Measurements from ENCODE around the gene PGM2. TPM values are rescaled to one million over a fixed set of nuclear protein-coding genes. Genes with fewer than 3 reads are reported as not detected.

The PGM2 gene
- polyA plus RNA-seq, 1 of the 3 experiments (the other 2 are of a cell fraction) = 12.7 TPM

DNA sequence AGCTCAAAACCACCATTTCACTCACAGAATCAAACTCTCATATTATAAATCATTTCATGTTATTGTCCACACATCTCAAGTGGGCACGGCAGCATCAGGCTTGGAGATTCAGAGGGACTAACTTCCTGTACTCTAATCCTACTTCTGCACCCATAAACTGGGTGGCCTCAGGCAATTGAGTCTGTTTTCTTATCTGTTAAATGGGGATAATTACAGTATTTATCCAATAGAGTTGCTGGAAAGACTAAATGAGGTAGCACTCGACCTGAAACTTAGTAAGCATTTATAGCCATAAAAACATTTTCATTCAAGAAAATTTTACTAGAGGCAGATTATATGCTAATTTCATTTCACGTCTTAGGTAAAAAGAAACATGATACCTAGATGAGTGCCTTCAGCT, 77.4 kb downstream of the PGM2 start:
- H4K20me1 ChIP-seq (ENCODE audit: insufficient read depth) = no peaks in the 10 kb centered on the region
- no peak overlapping the region for H3K9ac ChIP-seq
- no peak overlapping the region for H3K4me2 ChIP-seq
- ChIA-PET CTCF (no interaction called here), POLR2A (no interaction called here)
- no peaks in the 10 kb centered on the region for H3K36me3 ChIP-seq (replicated peaks in 1 of 2; ENCODE audit: control insufficient read depth in 1 of 2, insufficient read depth in 2 of 2, low read length in 1 of 2)
- 33% methylated on average over 3 of the region's 3 CpGs for WGBS (ENCODE audit: low lambda C conversion rate)
- H3K79me2 ChIP-seq (ENCODE audit: insufficient read depth) = no peaks in the 10 kb centered on the region
- H3K27ac ChIP-seq (ENCODE audit: low read depth in 2 of 2, low read length in 1 of 2) = no peak overlapping the region
- no peak overlapping the region for H2AFZ ChIP-seq (ENCODE audit: low read depth)
- no peaks in the 10 kb centered on the region for H3K9me2 ChIP-seq
- no peaks in the 10 kb centered on the region for H3F3A ChIP-seq (replicated peaks; ENCODE audit: insufficient read depth)
- H3K4me3 ChIP-seq (ENCODE audit: low read depth in 2 of 2, low read length in 1 of 2) = no peak overlapping the region
- TF ChIP-seq GATA2 (CRISPR knock-in tag; IDR thresholded peaks at IDR 0.05) (no peak), RCOR1 (IDR thresholded peaks at IDR 0.05; ENCODE audit: low read length) (no peak), PBX3 (IDR thresholded peaks at IDR 0.05) (no peak), EZH2phosphoT487 (IDR thresholded peaks at IDR 0.05; ENCODE audit: borderline replicate concordance, low read depth) (no peak), ELF1 (IDR thresholded peaks at IDR 0.05) (no peak)
- H3K9me3 ChIP-seq = no peaks in the 10 kb centered on the region
- peaks cover 33% of the 10 kb centered on the region for H3K27me3 ChIP-seq (ENCODE audit: insufficient read depth)
- no peaks in the 10 kb centered on the region for H3K4me1 ChIP-seq (ENCODE audit: control insufficient read depth in 1 of 2, insufficient read depth in 2 of 2, low read depth in 1 of 2, low read length in 1 of 2)
- no peak for DNase-seq

- DNase-seq = no peak
- no peaks in the 10 kb centered on the region for H3K79me2 ChIP-seq (ENCODE audit: insufficient read depth)
- no peak overlapping the region for H2AFZ ChIP-seq (ENCODE audit: low read depth)
- peaks cover 26% of the 10 kb centered on the region; the same call in 1 of the 2 replicates for H3K27me3 ChIP-seq (ENCODE audit: insufficient read depth)
- no peaks in the 10 kb centered on the region for H3K4me1 ChIP-seq (ENCODE audit: control insufficient read depth in 1 of 2, insufficient read depth in 2 of 2, low read depth in 1 of 2, low read length in 1 of 2)
- H3K4me3 ChIP-seq (ENCODE audit: low read depth in 2 of 2, low read length in 1 of 2) = no peak overlapping the region
- H3K9me3 ChIP-seq = no peaks in the 10 kb centered on the region
- no peaks in the 10 kb centered on the region for H4K20me1 ChIP-seq (ENCODE audit: insufficient read depth)
- H3K4me2 ChIP-seq = no peak overlapping the region
- TF ChIP-seq MEF2A (IDR thresholded peaks at IDR 0.05; ENCODE audit: borderline replicate concordance, low read depth) = no peak
- no peak for TF ChIP-seq EZH2phosphoT487 (IDR thresholded peaks at IDR 0.05; ENCODE audit: borderline replicate concordance, low read depth)
- TF ChIP-seq FOXJ3 (CRISPR knock-in tag; IDR thresholded peaks at IDR 0.05) = no peak
- no peak for TF ChIP-seq FOXM1 (IDR thresholded peaks at IDR 0.05; ENCODE audit: low read depth)
- no peak for TF ChIP-seq FOSL2 (IDR thresholded peaks at IDR 0.05; ENCODE audit: borderline replicate concordance, low read depth)
- TF ChIP-seq MXI1 (IDR thresholded peaks at IDR 0.05; ENCODE audit: low read depth, low read length) = no peak
- no peak for TF ChIP-seq SIN3A (IDR thresholded peaks at IDR 0.05; ENCODE audit: borderline replicate concordance, low read depth, low read length)
- TF ChIP-seq GATA2 (CRISPR knock-in tag; IDR thresholded peaks at IDR 0.05) = no peak
- TF ChIP-seq YY1 (IDR thresholded peaks at IDR 0.05; ENCODE audit: low read depth) = no peak
- no peak for TF ChIP-seq EP300 (IDR thresholded peaks at IDR 0.05; ENCODE audit: borderline replicate concordance in 1 of 2, low read depth in 1 of 2, low read length in 1 of 2)
- no peak for TF ChIP-seq RFX5 (IDR thresholded peaks at IDR 0.05; ENCODE audit: low read length)
- no peak for TF ChIP-seq PBX3 (IDR thresholded peaks at IDR 0.05)
- TF ChIP-seq, protein P1, sequence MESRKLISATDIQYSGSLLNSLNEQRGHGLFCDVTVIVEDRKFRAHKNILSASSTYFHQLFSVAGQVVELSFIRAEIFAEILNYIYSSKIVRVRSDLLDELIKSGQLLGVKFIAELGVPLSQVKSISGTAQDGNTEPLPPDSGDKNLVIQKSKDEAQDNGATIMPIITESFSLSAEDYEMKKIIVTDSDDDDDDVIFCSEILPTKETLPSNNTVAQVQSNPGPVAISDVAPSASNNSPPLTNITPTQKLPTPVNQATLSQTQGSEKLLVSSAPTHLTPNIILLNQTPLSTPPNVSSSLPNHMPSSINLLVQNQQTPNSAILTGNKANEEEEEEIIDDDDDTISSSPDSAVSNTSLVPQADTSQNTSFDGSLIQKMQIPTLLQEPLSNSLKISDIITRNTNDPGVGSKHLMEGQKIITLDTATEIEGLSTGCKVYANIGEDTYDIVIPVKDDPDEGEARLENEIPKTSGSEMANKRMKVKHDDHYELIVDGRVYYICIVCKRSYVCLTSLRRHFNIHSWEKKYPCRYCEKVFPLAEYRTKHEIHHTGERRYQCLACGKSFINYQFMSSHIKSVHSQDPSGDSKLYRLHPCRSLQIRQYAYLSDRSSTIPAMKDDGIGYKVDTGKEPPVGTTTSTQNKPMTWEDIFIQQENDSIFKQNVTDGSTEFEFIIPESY (IDR thresholded peaks at IDR 0.05; ENCODE audit: borderline replicate concordance, low read depth) = no peak
- no peak for TF ChIP-seq POLR2AphosphoS5 (IDR thresholded peaks at IDR 0.05; ENCODE audit: low read depth, low read length)
- ChIA-PET CTCF (interaction anchor here (1.0 kb wide), 1 partner anchor 13 kb away, joined by 4 read pairs; no protein-coding TSS in a partner anchor), POLR2A (no interaction called here)
- no peak overlapping the region for H3K9ac ChIP-seq
- H3K9me2 ChIP-seq = no peaks in the 10 kb centered on the region
- WGBS (ENCODE audit: low lambda C conversion rate) = 77% methylated on average over 3 of the region's 3 CpGs
- H3K36me3 ChIP-seq (replicated peaks in 1 of 2; ENCODE audit: control insufficient read depth in 1 of 2, insufficient read depth in 2 of 2, low read length in 1 of 2) = no peaks in the 10 kb centered on the region
- H3F3A ChIP-seq (replicated peaks; ENCODE audit: insufficient read depth) = no peaks in the 10 kb centered on the region
- H3K27ac ChIP-seq (ENCODE audit: low read depth in 2 of 2, low read length in 1 of 2) = no peak overlapping the region
These were observed 78.3 kb downstream of the PGM2 start for GRCh38 chr4:37904824-37905223.

Data from SK-N-SH (cell line).